UCSD-AML1 (cell line): ENCODE data around the gene GTF3C1.

Source experiments
- DNase-seq: peaks from one replicate; lab custom pipeline; 2025; ENCODE audit not compliant: unreplicated experiment; lab: John Stamatoyannopoulos, UW

Gene GTF3C1

DNA sequence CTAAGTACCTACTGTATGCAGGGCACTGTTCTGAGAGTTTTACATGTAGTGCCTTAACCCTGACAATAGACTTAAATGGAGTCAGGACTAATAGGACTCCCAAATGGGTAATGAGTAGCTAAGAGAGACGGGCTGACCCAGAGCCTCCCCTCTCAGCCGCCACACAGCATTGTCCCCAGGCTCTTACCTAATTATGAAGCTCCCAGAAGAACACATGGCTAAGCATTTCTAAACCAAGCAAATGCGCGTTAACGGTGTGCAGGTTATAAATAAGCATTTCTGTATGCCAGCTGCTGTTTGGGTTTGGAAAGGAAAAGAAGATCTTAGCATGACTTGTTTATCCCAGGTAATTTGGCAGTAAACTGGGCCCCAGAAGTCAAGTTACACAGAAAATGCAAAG, 14.5 kb upstream of the GTF3C1 start:
- DNase-seq, result no peak

GRCh38 chr16:27561216-27561615, 11.5 kb upstream of the GTF3C1 start:
- DNase-seq, result no peak

DNA sequence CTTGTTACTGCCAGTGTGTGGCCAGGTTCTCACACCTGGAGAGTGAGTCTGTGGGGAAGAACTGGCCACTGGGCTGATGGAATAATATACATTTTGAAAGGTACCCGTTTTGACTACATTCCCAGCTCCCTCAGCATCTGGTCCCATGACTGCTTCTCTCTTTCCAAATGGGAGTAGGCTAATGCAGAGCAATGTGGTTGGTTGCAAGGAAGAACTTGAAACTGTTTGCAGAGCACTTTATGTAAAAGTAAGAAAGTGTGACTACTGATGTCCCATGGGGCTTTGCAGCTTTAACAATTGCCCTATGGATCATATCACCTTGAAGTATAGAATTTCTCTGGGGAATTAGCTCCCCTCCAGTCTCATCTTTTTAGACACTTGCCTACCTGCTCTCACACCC, 9.2 kb upstream of the GTF3C1 start:
- DNase-seq, result no peak

DNA sequence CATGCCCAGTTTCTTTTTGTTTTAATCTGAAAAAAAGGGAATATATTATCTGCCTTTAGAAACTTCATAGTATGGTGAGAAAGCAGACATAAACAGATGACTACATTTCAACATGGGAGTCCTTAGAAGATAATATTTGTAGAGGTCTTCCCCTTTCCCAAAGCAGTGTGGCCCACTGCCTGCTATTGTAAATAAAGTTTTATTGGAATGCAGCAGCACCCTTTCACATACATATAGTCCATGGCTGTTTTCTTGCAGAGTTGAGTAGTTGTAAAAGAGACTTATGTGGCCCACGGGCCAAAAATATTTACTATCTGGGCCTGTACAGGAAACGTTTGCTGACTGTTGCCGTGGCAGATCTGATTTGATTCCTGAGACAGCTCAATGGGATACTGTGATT, 8.7 kb upstream of the GTF3C1 start:
- no peak for DNase-seq

DNA sequence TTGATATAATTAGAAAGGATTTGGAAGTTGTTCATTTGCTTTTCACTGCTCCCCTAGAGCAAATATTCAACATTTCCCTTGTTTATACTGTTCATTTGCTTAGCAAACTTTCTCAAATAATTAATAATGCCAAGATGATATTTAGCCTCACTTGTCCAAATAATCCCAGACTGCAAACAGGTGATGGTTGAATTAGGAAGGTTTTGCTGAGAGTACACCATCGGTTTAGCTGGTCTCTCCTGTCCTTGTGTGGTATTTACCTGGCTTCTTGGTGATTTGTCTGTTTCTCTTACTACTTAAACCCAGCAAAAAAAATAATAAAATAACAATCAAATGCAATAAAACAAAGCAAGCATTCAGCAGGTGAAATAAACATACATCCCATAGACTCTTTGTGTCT, 6.8 kb upstream of the GTF3C1 start:
- DNase-seq, result no peak

GRCh38 chr16:27551036-27551435, 1.3 kb upstream of the GTF3C1 start:
- DNase-seq, result no peak

GRCh38 chr16:27550582-27550920, 838 bp upstream of the GTF3C1 start:
- no peak for DNase-seq

DNA sequence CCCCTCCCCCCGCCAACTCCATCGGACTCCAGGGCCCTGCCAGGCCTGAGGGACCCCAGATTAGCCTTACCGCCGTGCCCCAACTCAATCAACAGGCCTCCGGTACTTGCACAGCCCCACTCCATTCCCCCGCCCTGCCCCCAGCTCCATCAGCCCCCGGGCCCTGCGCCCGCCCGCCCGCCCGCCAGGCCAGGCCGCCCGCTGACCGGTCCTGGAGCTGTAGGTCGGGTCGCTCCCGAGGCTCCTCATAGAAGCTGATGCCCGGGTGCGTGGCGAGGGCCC, 308 bp downstream of the GTF3C1 start:
- no peak for DNase-seq

- DNase-seq, result no peak
These were observed 1.9 kb downstream of the GTF3C1 start for GRCh38 chr16:27547851-27548250.

- DNase-seq, result no peak
These were observed 2.6 kb downstream of the GTF3C1 start for GRCh38 chr16:27547134-27547533.

DNA sequence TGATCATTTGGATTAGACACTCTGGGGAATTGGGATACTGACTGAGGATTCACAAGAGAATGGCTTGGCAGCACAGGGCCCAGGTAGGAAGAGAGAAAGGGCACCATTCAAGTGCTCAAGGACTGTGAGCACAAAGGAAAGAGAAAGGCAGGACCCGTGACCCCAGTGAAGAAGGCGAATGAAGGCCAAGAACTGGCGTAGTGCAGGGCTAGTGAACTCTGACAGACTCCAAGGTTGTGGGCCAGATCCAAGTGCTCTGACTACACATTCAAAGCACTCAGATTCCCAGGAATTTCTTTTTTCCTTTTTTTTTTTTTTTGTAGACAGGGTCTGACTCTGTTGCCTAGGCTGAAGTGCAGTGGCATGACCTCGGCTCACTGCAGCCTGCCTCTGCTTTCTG, 5.0 kb downstream of the GTF3C1 start:
- DNase-seq, result no peak

DNA sequence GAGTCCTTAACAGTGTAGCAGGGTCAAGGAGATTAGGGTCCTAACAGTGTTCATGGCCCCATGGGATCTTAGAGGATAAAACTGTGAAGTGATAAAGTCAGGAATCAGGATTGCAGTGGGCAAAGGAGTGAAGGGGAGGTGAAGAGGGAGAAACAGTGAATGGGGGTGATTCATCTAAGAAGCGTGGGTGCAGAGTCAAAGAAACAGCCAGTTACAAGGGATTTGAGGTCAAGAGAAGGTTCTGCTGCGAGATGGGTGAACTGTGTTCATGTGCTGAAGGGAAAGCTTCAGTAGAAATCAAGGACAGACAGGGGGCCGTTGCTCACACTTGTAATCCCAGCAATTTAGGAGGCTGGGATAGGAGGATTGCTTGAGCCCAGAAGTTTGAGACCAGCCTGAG, 5.9 kb downstream of the GTF3C1 start:
- DNase-seq, result no peak

DNA sequence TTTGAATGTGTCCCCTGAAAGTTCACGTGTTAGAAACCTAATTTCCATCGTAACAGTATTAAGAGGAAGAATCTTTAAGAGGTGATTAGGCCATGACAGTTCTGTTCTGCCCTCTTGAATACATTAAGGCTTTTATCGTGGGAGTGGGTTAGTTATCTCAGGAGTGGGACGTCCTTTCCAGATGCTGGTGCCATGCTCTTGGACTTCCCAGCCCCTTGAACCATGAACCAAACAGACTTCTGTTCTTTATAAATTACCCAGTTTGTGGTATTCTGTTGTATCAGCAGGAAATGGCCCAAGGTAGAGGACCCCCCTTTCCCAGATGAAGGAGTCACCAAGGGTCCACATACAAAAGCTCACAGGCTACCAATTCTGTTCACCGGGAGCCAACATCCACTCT, 10.1 kb downstream of the GTF3C1 start:
- DNase-seq, result no peak

GRCh38 chr16:27539120-27539519, 10.6 kb downstream of the GTF3C1 start:
- DNase-seq, result peak; percentile 23

DNA sequence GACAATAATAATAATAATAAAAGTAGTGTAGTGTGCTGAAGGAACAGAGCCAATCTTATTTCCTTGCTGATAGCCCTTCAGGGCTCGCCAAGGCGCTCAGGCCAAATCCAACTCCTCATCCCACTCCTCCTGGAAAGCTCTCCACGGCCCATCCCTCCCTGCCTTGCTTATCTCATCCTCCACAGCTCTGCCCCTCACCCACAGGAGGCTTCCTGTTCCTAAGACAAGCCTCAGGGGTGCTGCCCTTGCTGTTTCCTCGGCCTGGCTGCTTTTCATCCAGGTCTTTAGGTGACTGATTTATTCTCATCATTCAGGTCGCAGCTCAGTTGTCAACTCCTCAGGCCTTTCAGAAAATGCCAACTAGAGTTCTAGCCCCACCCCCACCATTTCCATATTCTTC, 11.2 kb downstream of the GTF3C1 start:
- DNase-seq, result peak; percentile 59

DNA sequence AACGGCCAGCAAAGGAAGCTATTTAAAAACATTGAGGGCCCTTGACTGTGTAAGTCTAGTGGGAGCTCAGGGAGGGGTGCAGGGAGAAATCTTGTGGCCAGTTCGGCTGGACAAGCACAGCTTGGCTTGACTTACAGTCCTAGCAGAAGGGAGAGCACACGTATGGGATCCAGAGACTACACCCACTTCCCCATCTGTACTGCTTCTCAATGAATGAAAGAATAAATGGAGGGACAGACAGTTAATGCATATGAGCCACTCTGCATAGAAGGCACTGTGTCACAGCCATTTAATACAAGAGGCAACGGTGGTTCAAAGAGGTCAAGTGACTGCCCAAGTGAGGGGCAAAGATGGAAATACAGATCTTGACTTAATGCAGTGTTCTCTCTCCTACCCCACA, 15.5 kb downstream of the GTF3C1 start:
- no peak for DNase-seq

DNA sequence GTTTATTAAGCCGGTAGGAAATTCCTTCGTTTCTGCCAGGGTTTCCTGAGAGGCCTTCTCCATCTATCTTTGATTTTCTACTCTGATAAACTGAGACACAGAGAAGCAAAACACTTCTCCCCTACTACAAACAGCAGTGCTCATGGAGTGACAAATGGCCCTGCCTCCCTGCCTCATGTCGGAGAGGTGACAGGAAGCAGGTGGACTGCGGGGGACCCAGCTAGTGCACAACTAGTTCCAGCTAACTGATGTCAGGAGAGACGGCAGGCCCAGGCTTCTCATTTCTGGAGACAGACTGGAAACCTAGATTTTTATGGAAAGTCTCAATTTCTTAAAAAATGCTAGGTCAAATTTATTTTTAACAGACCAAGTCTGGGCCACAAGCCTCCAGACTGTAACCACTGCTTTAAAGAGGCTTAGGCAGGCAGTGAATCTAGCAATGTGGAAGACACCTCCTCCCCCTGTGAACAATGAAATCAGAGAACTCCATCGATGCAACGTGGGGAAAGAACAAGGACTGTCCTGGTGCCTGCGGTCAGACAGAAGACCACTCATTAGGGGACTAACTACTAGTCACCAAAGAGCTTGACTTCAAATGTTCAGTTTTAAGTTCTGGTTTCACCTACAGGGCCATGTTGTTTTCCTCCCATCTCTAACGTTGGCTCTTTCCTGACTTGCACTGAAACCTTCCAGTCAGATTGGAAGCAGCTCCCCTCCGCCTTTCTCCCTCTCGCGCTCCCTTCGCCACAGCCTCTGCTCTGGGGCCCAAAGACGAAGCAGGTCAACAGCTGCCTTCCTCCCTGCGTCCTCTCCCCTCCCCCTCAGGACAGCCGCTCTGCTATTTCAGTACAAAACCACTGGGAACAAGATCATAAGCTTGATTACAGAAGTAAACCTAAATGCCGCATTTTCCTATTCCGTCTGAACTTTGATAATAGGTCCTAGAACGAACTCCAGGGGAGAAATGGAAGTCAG, 17.6 kb downstream of the GTF3C1 start:
- DNase-seq, result peak; percentile 69

- peak; percentile 29 for DNase-seq
These were observed 18.5 kb downstream of the GTF3C1 start for GRCh38 chr16:27531186-27531585.

DNA sequence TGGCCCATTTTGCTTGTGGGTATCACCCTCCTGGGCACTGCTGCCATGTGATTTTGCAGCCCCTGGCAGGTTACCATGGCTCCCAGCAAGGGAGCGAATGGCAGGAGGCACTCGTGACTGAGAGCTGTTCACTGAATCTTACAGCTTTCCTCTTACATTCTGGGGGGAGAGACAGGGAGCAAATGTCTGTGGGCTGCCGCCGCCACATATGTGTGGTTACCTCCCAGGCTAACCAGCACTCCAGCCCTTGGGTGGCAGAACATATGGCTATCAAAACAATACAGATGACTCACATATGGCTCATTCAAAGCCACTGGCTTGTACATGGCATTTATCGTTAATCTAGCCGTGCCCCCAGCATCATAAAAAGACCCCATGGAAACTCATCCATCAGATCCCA, 19.8 kb downstream of the GTF3C1 start:
- DNase-seq, result no peak

DNA sequence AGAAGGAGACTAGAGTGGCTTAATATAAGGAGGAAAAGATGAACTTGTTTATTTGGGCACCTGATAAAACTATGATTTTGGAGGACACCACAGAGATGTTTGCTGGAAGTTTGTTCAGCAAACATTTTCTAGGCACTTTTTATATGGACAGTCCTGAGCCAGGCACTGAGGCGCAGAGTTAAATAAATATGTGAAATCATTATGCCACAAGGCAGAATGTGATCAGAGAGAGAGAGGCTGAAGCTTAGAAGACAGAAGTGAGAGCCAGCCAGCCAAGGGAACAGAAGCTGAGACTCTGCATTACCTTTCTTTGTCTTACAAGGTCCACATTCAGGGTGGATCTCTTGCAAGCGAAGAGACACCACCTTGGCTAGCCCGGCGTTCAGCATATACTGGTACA, 21.4 kb downstream of the GTF3C1 start:
- DNase-seq, result no peak

DNA sequence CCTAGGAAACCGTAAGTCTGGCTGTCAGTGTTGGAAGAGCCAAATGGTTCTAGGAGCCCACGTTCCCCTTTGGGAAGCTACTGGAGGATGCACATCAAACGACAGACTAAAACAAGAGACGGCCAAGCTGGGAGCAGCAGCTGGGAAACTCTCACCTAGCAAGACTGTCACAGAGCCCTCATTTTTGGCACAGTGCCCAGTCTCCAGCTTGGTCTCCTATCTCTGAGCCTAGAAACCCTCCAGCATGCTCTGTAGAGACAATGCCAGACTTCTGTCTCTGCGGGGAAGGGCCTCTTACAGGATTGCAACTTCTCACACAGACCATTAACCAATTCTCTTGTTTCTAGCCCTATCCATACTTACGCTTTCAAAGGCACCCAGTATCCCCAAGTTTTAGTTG, 23.5 kb downstream of the GTF3C1 start:
- no peak for DNase-seq

DNA sequence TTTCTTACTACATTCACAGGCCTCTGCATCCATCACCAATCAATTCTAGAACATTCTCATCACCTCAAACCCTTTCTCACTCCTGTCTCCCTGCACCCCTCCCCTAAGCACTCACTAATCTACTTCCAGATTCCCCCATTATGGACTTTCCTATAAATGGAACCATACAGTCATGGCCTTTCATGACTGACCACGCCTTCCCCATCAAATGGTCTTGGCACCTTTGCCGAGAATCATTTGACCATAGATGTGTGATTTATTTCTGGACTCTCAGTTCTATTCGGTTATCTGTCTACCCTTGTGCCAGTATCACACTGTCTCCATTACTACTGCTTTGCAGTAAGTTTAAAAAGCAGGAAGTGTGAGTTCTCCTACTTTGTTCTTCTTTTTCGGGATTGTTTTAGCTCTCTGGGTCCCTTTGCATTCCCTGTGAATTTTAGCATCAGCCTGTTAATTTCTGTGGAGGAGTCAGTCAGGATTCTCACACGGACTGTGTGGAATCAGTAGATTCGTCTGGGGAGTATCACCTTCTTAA, 27.5 kb downstream of the GTF3C1 start:
- no peak for DNase-seq
